GM18508 (cell line): ENCODE measurements around the gene SPATA25.

Experiments used
- ATAC-seq: cut with Tn5 transposase; IDR thresholded peaks from one replicate; pipeline ENCODE4 v1.9.1; 2021; ENCODE audit warnings: moderate number of reproducible peaks; ENCODE audit not compliant: insufficient read depth, unreplicated experiment

Gene SPATA25

DNA sequence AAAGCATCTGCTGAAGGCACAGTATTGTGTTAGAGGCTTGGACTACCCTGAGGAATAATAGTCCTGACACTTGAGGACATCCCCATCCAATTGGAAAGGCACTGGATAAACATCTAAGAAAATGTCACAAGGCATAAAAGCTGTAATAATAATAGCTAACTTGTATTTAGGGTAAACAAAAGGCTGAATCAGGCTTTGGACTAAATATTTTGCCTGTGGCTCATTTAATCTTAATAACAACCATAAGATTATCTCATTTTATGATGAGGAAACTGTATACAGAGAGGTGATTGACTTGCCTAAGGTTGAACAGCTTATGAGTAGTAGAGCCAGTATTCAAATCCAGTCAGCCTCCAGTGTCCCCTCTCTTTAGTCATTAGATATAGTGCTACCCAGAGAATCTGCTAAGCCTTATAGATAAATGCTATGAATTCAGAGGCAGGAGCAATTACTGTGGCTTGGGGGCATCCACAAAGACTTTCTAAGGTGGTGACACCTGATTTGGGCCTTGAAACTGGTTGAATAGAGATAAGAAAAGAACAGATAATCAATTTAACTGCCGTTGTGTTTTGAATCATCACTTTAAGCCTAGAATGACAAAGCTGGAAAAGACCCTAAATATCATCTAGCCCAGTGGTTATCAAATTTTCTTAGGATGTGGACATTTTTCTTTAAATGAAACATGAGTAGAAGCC lies 13.9 kb downstream of the SPATA25 start:
- no peak for ATAC-seq

DNA sequence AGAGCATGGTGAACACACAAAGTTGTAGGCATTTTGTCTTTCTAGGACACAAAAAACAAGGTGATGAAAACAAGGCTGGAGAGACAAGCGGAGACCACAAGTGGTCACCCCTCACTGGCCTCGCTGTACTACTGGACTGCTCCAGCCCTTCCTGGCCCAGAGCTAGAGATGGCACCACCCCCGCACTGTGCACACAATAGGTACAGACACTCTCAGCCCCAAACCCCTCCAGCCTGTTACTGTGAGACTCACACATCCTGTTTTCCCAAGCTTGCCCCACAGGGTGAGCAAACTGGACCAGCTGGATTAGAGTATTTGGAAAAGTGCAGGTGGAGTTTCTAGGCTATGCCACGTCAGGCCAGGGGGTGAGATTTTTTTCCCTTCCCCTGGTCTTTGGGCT lies 14.8 kb downstream of the SPATA25 start:
- no peak for ATAC-seq

DNA sequence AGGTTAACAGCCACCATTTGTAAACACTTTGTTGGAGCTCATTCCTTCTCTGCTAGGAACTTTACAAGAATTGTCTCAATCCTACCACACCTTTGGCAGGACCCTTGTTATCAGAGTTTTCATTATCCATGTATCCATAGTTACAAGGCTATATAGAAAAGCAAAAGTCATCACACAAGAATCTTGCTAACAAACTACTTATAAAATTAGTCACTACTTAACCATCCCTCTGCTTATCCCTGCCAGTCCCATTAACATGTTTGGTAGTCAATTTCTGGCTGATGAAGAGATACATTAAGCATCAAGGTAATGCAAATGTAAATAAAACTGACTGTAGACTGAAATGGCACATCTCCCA lies 19.6 kb downstream of the SPATA25 start:
- ATAC-seq: no peak

DNA sequence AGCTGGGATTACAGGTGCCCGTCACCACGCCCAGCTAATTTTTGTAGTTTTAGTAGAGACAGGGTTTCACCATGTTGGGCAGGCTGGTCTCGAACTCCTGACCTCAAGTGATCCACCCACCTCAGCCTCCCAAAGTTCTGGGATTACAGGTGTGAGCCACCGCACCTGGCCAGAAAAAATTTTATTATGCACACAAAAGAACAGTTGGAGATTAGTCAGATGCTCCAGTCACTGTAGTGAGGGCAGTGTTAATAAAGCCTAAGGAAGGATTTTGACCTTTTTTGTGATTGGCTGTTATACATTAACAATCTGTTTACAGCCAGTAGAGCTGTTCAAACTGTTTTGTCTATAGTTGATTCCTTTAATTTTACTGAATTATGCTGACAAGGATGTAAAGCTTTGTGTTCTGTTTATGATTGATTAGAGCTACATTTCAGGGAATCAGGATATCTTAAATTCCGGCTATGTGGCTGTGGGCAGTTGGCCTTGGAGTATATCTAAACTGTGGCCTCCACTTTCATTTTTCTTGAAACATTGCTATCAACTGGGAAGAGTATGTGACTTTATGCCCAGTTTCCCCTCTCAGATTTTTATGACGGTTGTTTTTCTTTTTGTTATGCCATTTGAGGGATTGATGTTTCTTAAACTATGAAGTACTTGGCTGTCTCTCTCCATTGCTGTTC lies 20.1 kb downstream of the SPATA25 start:
- ATAC-seq: no peak

GRCh38 chr20:45866454-45866853 lies 21.0 kb downstream of the SPATA25 start:
- no peak for ATAC-seq

GRCh38 chr20:45863543-45864470 lies 23.6 kb downstream of the SPATA25 start:
- no peak for ATAC-seq

DNA sequence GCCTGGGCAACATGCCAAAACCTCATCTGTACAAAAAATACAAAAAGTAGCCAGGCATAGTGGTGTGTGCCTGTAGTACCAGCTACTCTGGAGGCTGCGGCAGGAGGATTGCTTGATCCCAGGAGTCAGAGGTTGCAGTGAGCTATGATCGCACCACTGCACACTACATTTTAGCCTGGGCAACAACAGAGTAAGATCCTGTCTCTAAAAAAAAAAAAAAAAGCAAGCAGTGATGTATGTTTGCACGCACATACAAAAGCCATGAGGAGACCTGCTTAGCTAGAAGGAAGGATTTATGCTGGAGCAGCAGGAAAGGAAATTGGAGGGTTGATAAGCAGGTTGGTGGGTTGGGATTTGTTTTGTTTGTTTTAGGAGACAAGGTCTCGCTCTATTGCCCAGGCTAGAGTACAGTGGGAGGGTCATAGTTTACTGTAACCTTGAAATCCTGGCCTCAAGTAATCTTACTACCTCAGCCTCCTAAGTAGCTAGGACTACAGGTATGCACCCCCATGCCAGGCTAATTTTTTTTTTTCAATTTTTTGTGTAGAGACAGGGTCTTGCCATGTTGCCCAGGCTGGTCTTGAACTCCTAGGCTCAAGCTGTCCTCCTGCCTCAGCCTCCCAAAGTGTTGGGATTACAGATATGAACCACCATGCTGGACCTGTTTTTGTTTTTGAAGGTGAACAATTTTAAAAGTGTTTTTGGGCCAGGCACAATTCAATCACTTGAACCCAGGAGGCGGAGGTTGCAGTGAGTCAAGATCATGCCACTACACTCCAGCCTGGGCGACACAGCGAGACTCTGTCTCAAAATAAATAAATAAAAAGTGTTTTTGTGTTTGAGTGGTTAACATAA lies 26.0 kb downstream of the SPATA25 start:
- ATAC-seq: no peak

GRCh38 chr20:45860560-45861220 lies 26.7 kb downstream of the SPATA25 start:
- no peak for ATAC-seq

DNA sequence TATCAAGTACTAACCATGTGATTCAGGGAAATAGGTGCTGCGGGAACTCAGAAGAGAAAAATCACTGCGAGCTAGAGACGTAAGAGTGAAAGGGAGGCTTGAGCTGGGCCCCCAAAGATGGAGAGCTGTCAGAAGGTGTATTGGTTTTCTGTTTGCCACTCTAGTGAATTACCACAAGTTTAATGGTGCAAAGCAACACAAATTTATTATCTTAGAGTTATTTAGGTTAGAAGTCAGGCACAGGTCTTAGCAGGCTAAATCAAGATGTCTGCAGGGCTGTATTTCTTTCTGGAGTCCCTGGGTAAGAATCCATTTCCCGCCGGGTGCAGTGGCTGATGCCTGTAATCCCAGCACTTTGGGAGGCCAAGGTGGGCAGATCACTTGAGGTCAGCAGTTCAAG lies 27.5 kb downstream of the SPATA25 start:
- ATAC-seq: no peak

GRCh38 chr20:45857882-45858216 lies 29.6 kb downstream of the SPATA25 start:
- ATAC-seq: no peak

DNA sequence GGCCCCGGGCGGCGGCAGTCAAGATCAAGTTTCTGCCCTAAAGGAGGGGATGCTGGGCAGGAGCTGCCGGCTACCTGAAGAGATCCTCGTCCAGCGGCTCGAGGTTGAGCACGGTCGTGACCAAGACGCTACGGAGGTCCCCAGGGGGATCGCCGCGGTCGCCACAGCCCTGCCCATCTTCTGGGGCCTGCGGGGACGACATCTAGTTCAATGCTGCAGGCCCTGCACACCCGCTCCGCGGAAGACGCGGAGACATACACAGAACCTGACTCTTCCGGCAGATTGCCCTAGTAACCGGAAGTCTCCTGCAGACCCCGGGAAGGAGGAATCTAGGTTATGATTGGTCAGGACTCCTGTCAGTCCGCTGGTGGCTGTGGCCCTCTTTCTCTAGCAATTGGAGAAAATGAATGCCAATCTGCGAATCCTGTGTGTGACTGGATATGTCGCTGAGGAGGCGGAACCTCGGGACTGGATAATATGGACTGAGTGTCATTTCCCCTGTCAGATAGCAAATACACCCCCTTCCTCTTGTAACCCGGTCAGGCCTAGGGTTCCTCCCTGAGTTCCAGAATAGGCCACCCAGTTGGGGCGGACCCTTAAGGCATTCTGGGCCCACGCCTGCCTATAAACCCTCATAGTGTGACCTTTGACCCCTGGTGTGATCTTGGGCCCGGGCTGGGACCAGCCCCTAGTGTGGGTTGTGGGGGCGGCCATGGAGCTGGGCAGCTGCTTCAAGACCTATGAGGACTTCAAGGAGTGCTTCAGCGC lies 30.1 kb downstream of the SPATA25 start, which contains the start of the genes ACOT8 and ZSWIM3:
Gene ACOT8, minus strand, starts transcription at position 279 of the 768 bp plus-strand sequence. Its CDS starts 77 bp downstream, at position 202.
Gene ZSWIM3, plus strand, starts transcription at position 501 of the 768 bp plus-strand sequence. Its CDS starts 212 bp downstream, at position 713.
- ATAC-seq: peak; percentile 91

- no peak for ATAC-seq
Observed at GRCh38 chr20:45853484-45853883, 33.9 kb downstream of the SPATA25 start.

DNA sequence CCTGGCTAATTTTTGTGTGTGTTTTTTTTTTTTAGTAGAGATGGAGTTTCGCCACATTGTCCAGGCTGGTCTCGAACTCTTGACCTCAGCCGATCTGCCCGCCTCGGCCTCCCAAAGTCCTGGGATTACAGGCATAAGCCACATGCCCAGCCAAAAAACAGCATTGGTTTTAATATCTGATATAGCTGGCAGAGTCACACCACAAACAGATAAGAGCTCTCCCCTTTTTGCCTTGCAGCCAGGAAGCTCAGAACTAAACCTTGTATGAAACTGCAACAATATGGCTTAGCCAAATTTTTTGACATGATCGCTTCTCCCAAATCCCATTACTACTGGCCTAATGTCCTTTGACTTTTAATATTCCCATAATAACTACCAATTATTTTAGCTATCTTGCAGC lies 35.1 kb downstream of the SPATA25 start:
- ATAC-seq: no peak

GRCh38 chr20:45851501-45851900 lies 35.9 kb downstream of the SPATA25 start:
- ATAC-seq: no peak

- no peak for ATAC-seq
Observed at GRCh38 chr20:45850926-45851325, 36.5 kb downstream of the SPATA25 start.

DNA sequence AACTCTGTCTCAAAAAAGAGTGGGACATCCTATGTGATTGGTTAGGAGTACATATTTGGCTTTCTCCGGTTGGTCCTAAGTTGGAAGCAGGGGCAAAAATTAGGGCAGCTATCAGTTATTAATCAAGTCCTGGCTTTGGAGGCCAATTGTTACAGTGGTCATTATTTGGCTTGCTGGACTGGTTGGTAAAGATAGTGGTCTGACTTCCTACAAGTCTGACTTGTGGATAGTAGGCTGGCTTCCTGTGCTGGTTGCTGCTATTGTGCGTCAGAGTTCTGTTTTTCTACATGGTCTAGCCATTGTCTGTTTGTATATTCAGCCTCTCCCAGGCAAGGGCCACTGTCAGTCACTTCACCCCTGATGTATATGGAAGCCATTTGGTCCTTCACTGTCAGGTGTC lies 37.2 kb downstream of the SPATA25 start:
- no peak for ATAC-seq

DNA sequence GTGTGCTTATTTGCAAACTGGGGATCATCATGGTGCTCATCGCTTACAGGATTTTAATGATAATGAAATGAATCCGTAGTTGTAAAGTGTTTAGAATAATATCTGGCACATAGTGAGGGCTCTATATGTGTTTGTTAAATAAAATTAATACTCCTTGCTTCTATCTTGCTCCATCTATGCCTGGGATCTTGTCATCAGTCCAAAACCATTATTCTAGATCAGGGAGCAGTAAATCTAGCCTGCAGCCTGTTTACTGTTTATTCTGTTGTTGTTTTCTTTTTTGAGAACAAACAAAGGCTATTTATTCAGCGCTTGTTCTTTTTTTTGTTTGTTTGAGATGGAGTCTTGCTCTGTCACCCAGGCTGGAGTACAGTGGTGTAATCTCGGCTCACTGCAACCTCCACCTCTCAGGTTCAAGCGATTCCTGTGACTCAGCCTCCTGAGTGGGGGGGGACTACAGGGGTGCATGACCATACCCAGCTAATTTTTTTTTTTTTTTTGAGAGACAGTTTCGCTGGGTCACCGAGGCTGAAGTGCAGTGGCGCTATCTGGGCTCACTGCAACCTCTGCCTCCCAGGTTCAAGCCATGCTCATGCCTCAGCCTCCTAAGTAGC lies 38.3 kb downstream of the SPATA25 start:
- ATAC-seq: no peak

- ATAC-seq: no peak
Observed at GRCh38 chr20:45848421-45848820, 39.0 kb downstream of the SPATA25 start.
